ENCODE results near the gene LCT.

Gene LCT

GRCh38 chr2:135741043-135741394, 96.0 kb downstream of the LCT start:
- no peak for DNase-seq

- no peak for DNase-seq
Measured at GRCh38 chr2:135740206-135740605, 96.8 kb downstream of the LCT start.
